GM19372 (cell line): ENCODE results near the gene RECQL5.

Experiments used
- ATAC-seq: cut with Tn5 transposase; IDR thresholded peaks from one replicate; pipeline ENCODE4 v1.9.1; 2021; ENCODE audit warnings: mild to moderate bottlenecking, low read depth, moderate library complexity; ENCODE audit not compliant: unreplicated experiment

Gene RECQL5

DNA sequence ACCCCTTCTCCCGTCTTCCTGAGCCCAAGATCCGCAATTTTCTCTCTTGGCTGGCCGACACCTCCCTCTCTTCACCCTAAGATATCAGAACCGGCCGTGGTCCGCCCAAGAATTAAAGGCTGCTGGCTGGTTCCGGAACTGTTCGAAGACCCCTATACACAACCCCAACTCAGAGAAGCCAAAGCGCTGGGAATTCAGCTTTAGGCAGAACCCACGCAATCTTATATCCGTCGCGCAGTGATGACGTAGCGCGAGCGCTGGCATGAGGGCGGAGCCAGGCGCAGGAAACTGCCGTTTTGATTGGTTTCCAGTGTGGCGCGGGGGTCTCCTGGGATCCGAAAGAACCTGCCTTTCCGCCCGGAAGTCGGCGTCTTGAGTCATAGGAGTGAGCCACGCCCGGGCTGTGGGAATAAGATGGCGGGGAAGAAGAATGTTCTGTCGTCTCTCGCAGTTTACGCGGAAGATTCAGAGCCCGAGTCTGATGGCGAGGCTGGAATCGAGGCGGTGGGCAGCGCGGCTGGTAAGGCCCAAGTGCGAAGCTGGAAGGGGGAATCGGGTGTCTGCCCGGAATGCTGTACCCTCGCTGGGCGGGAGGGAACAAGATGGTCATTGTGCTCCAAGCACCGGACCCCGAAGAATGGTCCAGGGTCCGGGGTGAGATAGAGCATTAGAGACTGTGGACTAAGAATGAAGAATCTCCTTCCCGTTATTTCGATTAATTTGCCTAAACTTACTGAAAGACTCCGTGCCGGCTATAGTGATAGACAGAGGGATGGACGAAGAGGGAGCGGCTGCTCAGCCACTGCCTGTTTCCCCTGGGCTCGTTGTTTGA lies at the start of gene RECQL5, which contains the start of gene SAP30BP:
TSS of gene RECQL5 (minus strand) at position 196 of the 832 bp plus-strand sequence. CDS start 597 bp downstream, outside the sequence.
TSS of gene SAP30BP (plus strand) at position 380 of the 832 bp plus-strand sequence. CDS start at position 415, 35 bp downstream.
- ATAC-seq, result peak; percentile 91

DNA sequence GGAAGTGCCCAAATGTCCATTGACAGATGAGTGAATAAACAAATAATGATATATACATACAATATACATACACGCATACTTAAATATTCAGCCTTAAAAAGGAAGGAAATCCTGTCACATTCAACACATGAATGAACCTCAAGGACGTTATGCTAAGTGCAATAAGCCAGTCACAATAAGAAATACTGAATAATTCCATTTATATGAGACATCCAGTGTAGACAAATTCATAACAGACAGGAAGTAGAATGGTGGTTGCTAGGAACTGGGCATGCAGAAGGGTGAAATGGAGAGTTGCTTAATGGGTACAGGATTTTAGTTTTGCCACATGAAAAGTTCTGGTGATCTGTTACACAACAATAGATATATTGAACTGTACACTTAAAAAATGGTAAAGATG lies 45.5 kb upstream of the RECQL5 start:
- no peak for ATAC-seq

DNA sequence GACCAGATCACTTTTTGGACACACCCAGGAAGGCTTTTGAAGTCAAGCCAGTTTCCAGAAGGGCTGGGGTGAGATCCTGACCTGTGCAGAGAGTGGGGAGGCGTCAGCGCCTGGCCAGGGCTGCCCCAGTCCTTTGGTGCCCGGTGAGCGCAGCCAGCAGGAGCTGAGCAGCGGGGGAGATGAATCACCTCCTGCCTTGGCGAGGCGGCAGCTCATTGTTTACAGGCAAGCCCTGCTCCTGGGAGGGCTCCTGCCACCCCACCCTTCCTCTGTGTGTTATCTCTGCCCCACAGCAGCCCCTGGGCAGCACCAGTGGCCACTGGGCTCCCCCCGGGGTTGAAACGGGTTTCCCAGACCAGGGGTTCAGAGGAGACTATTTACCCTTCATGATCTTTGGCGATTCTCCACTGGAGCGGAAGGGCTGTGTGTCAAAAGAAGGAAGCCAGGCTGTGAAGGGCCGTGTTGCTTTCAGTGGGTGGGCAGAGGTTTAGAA lies 40.2 kb upstream of the RECQL5 start:
- ATAC-seq, result no peak

DNA sequence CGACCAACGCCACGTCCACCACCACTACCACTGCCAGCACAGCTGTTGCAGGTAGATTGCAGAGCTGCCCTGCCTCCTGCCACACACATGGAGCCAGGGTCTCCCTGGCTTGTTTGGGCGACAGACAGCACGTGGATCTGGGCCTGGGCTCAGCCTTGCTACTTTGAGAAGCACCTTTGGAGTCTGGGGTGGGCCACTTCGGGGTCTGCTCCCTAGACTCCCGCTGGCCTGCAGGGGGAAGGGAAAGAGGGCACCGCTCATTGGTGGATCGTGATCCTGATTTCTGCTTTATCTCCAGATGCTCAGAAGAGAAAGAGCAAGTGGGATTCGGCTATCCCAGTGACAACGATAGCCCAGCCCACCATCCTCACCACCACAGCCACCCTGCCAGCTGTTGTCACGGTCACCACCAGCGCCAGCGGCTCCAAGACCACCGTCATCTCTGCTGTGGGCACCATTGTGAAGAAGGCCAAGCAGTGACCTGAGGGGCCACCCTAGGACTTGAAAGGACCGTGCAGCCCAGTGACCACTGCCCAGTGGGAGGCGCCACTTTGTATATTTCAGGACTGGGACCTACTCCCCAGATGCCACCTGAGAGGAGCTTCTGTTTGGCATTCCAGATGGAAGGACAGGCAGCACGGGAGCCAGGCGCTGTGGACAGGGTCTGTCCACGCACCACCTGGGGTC lies 39.2 kb upstream of the RECQL5 start:
- no peak for ATAC-seq

DNA sequence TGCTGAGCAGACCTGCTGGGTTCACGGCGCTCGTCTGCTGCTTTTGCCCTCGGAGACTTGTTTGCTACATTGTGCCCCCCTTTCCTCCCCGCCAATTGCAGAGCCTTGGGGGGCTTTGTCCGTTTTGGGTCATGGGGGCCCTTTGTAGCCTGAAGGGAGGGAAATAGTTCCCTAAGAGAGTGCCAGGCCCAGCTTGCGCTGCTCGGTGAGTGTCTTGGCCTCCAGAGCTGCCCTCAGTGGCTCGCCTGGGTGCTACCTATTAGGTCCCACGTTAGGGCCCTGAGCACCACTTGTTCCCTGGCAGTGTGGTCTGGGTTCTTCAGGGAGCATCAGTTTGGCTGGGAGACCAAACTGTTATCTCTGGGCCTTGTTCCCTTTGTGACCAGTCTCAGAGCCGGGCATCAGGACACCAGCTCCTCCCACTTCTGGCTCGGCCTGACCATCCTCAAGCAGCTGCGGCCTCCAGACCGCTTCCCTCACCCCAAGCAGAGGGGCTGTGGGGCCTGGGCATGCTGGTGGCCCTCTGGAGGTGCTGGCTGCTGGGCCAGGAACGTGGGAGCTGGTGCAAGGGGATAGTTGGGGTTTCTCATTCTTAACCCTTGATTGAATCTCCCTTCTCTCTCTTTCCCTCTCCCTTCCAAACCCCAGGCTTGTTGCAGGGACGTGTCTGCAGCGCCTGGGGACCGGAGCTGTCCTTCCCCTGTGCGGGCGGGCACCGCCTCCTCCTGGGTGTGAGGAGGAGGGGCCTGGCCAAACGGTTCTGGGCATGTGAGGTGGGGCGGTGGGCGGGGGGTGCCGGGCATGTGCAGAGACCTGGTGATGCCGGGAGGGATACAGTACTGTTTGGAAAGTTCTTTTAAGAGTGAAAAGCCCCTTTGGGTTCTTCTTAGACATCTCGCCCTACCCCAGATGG lies 38.3 kb upstream of the RECQL5 start:
- ATAC-seq, result no peak

DNA sequence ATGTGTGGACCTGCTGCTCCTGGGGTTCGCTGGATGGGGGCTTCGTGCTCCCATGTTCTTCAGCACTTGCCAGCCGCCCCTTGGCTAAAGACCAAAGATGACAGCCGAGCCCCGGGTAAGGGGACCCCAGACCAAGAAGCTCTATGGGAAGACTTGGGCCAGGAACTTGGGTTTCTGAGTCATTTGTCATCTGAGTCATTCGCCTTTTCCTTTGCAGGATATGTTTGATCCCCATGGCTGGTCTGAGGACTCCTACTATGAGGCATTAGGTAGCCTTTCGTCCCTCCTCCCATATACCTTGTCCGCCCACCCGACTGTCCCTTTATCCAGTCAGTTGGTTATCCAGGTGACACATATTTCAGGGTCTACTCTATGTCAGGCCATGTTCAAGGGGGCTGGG lies 36.6 kb upstream of the RECQL5 start:
- ATAC-seq, result no peak

DNA sequence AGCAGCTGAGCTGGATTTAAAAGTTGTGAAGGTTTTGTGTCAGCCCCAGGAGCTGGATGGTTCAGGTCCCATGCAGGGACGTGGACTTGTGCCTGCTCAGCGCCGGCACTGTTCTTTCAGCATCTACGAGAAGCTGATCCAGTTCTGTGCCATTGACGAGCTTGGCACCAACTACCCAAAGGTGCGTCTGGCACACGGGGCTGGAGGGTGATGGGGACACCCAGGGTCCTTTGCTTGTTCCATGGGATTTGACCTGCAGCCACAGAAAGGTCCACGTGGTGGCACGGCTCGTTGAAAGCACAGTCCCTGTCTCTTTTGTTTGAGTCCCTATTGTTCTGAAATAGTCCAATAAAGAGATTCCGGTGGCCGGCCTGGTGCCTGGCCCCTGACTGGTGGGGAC lies 36.2 kb upstream of the RECQL5 start:
- ATAC-seq, result no peak

DNA sequence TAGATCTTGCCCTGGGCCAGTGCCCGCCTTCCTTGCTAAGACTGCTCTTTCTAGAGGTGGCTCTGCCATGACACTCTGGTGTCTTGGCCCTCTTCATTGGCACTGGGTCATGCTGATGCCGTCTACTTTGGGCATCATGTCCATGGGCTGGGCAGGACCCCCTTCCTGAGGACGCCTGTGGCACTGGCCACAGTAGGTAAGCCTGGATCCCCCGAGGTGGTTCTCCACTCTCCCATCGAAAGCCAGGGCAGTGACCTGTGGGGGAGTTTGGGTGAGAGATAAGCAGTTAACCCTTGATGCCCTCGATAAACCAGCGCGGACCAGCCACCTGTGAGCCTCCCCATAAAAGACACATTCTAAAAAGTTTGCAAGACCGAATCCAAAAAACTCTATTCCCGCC lies 34.3 kb upstream of the RECQL5 start:
- no peak for ATAC-seq

DNA sequence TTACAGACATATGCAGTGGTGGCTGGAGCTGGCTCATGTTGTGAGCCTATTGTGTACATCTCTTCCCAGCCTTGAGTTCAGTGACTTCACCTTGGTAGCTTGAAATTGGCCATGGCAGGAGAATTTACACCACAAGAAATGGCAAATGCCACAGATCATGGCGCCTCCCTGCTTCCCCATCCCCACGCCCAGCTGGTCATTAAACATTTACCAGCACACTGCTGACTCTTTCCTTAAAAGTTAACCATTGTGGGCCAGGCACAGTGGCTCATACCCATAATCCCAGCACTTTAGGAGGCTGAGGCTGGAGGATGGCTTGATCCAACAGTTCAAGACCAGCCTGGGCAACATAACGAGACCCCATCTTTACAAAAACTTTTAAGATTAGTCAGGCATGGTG lies 31.7 kb upstream of the RECQL5 start:
- ATAC-seq, result no peak

DNA sequence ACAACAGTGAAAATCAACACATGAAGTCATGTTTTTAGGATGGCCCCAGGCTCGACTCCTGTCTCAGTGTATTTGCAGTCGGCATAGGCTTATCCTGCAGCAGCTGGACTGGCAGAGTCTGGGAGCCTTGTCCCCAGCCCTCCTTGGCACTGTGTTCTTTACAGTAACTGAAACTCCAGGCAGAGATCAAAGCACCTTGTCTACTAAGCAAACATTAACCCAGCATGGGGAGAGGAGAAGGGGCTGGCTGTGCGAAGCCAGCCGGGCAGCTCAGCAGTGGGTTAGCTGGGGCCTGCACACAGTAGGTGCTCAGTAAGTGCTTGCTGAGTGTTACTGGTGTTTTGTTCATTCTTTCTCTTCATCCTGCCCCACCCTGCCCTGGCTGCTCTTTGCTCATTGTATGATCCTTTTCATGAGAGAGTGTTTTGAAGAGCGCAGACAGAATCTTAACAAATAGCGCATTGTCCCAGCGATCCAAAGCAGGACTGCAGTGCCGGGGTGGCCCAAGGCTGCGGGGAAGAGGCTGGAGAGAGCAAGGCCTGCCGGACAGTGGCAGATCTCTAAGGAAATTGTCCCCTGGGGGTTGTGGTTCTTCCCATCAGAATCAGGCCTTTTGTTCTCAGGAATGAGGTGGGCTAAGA lies 30.8 kb upstream of the RECQL5 start:
- ATAC-seq, result no peak

DNA sequence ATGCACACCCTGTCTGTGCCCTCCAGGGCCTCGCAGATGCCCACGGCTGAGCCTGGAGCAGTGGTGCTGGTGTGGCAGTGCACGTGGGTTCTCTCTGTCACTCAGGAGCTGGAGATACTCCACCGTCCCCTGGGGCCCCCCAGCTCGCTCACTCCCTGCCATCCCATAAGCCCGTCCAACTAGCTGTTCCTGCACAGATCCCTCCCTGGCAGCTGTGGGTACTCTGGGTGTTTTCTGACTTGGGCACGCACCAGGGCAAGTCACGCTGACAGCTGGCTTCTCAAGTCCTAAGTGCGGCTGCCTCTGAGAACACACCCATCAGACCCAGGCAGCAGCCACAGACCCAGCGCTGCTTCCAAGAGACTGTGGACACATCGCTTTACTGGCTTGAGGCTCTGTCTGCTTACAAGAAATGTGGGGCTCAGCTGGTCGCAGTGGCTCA lies 28.9 kb upstream of the RECQL5 start:
- ATAC-seq, result no peak

DNA sequence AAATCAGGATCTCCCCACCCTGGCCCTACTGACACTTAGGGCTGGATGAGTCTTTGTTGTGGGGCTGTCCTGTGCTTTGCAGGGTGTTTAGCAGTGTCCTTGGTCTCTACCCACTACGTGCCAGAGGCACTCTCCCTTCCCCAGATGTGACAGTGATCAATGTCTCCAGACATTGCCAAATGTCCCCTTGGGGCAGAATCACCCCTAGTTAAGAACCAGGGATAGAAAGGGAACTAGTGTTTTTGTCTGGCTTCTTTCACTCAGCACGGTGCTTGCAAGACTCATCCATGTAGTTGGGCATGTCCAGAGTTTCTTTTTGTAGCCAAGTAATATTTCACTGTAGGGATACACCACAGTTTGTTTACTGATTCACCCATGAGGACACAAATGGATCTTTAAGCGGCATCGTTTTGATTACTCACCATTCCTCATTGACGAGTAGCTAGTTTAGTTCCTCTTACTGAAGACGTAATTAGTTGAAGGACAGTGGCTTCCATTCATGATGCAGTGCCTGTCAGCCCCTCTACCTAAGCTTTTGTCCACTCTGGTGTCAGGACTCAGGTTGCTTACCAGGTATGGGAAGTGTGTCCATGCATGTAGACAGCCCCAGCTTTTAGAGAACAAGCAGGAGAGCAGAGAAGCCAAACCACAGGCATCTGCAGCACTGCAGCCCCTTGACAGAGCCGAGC lies 28.3 kb upstream of the RECQL5 start:
- ATAC-seq, result no peak

DNA sequence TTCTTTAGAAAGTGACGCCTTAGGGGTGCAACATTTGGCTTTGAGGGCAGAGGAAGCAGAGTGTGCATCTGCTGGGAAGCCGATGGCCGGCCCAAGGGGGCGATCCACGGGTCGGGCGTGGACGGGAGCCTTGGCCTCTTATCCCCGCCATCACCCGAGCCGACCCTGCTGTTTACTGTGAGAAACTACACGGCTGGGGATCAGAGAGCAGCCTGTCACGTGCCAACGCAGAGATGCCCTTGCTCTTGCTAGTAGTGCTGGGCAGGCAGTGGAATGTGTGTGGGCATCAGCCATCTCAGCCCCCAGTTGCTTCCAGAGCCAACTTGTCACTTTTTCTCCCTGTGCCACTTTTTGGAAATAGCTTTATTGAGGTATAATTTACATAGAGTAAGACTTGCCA lies 27.6 kb upstream of the RECQL5 start:
- no peak for ATAC-seq

DNA sequence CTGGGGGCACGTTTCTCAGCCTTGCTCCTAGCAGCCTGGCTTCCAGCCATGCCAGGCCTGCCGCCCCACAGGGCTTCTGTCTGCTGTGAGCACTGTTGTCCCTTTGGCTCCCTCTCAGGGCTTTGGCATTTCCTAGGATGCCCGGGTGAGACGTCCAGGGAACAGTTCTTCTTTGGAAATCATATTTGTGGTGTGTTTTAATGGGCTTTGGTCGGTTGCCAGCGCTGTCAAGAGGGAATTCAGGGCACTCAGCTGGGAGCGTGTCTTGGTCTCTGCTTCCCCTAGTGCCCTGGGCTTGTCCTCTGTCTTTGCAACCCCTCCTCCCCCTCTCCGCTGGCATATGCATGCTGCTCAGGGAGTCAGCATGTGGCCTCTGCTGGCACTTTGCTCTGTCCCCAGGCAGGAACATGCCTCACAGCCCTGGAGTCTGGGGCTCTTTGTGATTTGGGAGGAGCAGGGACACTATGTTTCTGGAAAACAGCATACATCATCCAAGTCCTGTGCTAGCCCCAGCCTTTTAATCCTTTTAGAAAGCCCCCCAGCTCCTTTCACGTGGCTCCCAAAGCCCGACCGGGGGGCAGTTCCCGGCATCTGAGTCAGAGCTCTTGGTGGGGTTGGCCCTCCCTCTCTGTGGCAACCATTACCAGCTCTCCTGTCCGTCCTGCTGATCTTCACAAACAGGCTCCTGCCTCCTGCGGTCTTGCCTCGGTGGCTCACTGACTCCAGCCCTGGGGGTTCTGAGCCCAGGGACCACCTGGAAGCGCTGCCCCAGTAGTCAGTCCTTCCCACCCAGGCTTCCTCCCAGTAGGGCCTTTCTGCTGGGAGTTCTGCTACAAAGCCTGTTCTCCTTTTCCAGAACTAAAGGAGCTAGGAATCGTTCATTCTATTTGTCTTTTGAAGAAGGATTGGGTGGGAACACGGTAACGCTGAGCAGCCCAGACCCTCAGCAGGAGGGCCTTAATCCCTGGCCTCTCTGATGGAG lies 26.8 kb upstream of the RECQL5 start:
- no peak for ATAC-seq

DNA sequence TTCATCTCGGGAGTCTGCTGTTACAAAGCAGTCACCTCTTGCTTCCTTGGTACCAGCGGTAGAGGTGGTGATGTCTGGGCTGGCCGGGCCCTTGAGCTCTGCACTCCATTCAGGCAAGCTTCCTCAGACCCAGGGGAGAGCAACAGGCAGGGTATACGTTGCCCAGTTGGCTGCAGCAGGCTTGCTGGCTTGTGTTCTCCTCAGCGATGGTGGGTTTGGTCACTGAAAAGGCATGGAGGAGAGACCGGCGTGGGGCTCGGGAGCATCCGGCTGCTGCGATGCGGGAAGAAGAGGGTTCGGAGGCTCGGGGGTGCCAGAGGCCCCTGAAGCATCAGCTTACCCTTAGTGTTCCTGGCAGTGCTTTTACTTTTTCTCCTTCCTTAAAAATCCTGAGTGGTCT lies 26.0 kb upstream of the RECQL5 start:
- no peak for ATAC-seq

DNA sequence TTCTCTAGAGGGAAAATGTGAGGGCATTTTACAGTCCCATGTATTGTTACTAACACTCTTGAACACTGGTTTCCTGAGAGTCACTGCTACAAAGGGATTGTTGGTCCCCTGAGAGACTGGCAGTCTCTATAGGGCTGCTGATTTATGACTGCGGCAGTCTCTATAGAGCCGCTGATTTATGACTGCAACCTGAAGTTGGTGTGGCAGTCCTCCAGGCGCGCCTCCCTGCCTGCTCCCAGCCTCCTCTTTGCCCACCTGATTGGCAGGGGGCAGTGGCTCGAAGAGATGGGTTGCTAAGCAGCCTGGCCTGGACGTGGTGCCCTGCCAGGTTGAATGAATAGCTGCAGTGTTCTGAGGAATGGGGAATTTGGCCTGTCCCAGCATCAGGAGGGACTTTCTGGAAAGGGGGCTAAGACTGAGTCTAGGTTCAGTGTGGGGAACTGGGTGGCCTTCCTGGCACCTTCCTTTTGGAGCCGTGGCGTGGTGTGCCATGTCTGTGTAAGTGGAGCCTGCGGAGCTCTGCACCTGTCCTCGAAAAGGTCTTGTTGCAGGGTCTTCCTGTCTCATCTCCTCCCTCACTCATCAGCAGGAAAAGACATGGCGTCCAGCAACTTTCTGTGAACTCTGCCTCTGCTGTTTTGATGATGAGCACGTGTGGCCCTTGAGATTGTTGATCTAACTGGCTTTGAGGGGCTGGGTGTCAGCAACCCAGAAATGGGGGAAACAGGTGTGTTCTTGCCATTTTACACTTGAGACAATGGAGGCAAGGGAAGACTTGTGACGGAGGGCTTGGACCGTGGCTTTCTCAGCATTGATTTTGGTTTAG lies 25.1 kb upstream of the RECQL5 start:
- ATAC-seq, result no peak

DNA sequence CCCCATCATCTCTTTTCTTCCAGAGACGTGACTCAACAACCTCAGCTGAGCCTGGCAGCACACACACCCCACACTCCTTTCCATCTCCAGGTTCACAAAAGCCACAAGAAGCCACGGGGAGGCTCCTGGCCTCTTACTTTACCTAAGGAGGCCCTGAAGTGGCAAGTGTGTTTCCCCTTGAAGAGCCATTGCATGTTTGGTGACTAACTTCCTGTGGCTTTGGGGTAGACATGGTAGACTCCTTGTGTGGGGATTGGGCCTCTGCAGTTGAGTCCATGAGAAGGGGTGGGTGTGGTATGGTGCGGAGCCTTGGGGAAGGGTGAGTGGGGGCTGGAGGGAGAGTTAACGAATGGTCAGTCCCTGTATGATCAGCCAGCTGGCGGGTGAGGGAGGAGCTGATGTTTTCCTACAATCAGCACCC lies 24.4 kb upstream of the RECQL5 start:
- ATAC-seq, result no peak
